Fibroblast of mammary gland (primary cell): ENCODE results near the gene CARD9.

Experiments used
- DNase-seq: peaks from one replicate; pipeline ENCODE4 v3.0.0-alpha.2; 2010; ENCODE audit warnings: low read depth
- H3K4me3 ChIP-seq: 2 replicates; pipeline ENCODE4 v1.5.1; 2011; ENCODE audit warnings: low read depth, mild to moderate bottlenecking, low read length, moderate library complexity; ENCODE audit not compliant: control insufficient read depth
- TF ChIP-seq, protein P1 (sequence below): conservative IDR thresholded peaks from 2 replicates; pipeline ENCODE4 v1.5.1; 2011; ENCODE audit warnings: low read depth, low read length, inconsistent platforms; ENCODE audit not compliant: control insufficient read depth, insufficient read depth

Gene CARD9

DNA sequence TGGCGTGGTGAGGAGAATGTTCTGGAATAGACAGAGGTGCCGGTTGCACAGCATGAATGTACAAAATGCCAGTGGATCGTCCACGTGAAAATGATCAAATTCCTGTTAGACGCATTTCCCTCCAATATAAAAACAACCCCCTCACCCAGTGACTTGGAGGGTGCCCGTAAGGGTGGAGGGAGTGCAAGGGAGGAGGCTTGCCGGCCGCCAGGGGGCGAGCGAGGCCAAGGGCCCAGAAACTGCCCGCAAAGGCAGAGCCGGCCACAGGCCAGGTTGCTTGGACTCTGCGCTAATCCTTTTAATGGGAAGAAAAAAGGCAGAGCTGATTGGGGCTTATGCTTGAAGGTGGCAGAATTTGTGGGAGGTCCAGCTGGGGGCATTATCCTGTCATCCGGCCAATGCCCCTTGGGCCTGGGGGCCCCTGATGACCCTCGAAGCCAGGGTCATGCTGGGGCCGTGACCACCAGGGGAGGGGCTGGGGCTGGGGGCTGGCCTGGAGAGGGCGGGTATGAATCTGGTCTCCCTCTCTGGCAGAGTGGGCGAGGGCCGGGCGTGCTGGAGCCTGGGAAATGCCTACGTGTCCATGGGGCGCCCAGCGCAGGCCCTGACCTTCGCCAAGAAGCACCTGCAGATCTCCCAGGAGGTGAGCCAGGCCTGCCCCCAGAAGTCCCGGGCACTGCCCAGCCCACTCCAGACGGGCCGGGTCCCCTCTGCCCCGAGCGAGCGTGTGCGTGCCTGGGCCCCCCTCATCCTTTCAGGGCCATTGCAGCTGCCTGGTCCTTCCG, 34.1 kb downstream of the CARD9 start:
- no peak overlapping the region for H3K4me3 ChIP-seq
- DNase-seq: peak; percentile 55
- TF ChIP-seq, protein P1, sequence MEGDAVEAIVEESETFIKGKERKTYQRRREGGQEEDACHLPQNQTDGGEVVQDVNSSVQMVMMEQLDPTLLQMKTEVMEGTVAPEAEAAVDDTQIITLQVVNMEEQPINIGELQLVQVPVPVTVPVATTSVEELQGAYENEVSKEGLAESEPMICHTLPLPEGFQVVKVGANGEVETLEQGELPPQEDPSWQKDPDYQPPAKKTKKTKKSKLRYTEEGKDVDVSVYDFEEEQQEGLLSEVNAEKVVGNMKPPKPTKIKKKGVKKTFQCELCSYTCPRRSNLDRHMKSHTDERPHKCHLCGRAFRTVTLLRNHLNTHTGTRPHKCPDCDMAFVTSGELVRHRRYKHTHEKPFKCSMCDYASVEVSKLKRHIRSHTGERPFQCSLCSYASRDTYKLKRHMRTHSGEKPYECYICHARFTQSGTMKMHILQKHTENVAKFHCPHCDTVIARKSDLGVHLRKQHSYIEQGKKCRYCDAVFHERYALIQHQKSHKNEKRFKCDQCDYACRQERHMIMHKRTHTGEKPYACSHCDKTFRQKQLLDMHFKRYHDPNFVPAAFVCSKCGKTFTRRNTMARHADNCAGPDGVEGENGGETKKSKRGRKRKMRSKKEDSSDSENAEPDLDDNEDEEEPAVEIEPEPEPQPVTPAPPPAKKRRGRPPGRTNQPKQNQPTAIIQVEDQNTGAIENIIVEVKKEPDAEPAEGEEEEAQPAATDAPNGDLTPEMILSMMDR: peak; percentile 69

DNA sequence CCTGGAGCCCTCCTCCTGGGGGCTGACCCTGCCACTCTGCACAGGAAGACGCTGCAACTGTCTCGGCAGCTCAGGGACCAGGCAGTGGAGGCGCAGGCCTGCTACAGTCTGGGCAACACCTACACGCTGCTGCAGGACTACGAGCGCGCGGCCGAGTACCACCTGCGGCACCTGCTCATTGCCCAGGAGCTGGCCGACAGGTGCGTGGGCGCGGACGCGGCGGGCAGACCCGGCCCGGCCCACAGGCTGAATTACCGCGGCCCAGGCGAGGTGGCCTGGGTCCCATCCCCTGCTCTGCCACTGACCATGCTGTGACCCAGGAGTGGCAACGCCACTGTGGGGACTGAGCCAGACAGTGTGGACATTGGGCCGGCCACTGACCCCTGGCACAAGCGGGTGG, 35.0 kb downstream of the CARD9 start:
- H3K4me3 ChIP-seq: no peak overlapping the region
- DNase-seq: no peak
- TF ChIP-seq, protein P1: no peak

DNA sequence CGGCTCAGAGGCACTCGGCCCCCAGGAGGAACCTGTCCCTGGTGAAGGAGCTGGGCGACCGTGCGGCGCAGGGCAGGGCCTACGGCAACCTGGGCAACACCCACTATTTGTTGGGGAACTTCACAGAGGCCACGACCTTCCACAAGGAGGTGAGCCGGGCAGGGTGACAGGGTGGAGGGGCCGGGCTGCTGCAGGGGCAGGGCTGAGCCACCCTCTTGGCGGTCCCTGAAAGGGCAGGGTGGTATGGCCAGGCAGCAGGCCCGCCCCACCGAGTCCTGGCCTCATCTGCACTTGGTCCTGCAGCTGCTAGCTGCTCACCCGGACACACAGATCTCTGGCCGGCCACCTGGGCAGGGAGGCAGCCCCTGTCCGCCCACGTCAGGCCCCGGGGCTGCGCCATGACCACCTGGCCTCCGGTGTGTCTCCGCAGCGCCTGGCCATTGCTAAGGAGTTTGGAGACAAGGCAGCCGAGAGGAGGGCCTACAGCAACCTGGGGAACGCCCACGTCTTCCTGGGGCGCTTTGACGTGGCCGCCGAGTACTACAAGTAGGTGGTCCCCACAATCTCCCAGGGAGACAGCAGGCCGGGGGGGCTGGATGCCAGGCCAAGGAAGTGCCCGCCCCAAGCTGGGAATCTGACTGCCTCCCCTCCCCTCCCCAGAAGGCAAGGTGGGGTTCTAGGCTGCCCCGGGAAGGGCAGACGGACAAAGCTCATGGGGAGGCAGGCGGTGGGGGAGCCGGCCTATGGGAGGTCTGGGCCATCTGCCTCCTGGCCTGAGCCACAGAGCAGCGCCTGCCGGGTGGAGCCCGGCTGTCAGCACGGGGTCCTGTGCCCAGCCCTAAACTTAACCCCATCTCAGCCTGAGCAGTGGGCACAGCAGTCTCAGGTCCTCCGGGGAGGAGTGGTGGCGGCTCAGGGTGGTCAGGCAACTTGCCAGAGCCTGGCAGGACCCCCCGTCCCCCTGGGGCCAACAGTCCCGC, 35.8 kb downstream of the CARD9 start:
- TF ChIP-seq, protein P1: no peak
- no peak overlapping the region for H3K4me3 ChIP-seq
- no peak for DNase-seq

DNA sequence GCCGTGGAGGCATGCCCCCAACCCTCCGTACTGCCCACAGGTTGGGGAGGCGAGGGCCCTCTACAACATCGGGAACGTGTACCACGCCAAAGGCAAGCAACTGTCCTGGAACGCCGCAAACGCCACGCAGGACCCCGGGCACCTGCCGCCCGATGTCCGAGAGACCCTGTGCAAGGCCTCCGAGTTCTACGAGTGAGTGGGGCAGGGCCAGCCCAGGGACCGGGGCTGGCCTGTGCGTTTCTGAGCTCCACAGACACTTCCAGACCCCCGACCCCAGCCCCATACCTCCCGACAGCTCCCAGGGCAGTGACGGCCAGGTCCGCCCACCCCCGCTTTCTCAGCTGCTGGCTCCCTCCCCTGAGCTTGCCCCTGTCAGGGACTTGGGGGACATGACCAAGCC, 36.6 kb downstream of the CARD9 start:
- TF ChIP-seq, protein P1: no peak
- no peak for DNase-seq
- H3K4me3 ChIP-seq: no peak overlapping the region

DNA sequence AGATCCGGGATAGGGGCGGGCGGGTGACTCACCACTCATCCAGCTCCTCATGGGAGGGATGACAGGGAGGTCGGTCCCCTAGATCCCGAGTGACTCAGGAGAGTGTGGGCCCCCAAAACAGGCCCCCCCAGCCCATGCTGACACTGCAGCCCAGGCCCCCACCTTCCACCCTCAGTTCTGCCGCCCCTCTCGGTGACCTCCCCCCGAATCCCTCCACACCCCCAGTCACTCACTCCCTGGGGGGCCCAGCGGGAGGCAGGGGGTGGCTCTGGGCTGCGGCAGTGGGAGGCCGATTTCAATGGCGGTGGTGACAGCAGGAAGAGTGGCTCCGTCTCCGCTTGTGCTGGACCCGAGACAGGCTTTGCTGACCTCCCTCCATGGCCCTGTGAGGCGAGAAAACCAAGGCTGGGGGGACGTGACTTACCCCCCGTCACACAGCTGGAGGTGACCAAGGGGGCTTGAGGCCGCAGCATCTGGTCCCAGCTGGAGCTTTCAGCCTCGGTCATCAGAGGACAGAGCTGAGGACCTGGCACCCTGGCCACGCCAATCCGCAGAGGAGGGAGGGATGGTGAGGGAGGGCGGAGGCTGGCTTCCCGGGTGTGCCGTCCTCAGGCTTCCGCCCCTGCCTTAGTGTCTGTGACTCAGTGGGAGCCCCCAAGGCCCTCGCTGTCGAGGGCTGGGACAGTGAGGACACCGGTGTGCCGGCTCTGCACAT, 37.2 kb downstream of the CARD9 start:
- DNase-seq: peak; percentile 47
- no peak overlapping the region for H3K4me3 ChIP-seq
- TF ChIP-seq, protein P1: no peak

DNA sequence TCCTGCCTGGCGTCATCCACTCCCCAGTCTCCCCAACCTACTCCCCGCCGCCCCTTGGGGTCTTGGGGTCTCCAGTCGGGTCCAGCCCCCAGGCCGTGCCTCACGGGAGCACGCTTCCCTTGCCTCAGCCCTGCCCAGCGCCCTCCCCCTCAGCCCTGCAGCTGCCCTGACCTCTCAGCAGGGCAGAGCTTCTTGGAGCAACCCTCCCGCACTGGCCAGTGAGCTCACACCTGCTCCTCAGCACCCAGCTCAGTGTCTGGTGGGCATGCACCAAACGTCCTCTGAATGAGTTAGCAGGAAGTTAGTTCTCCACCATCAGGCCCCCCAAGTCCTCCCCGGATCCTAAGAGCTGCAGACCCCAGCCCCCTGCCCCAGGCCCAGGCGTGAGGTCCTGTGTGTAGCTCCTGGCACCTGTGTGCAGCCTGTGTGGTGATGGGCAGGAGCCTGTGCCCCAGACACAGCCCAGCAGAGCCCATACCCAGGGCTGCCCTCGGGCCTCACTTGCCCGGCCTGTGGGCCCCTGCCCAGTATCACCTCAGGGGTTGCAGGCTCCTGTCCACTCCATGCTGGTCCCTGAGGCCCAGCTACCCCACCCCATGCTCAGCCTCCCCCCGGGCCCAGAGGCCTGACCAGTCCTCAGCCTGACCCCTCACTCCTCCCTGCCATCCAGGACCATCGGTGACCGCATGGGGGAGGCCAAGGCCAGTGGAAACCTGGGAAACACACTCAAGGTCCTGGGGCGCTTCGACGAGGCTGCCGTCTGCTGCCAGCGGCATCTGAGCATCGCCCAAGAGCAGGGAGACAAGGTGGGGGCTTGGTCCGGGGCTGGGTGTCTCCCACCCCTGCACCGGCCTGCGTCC, 37.9 kb downstream of the CARD9 start:
- DNase-seq: no peak
- TF ChIP-seq, protein P1: no peak
- H3K4me3 ChIP-seq: no peak overlapping the region
